Cardiac muscle cell (in vitro differentiated cells and primary cell): ENCODE results near the gene SLC6A12. TPM values are rescaled to one million over a fixed set of nuclear protein-coding genes. Genes with fewer than 3 reads are reported as not detected.

Experiments
- DNase-seq, 2 donors: peaks; one replicate each; pipeline versions ENCODE4 v3.0.0 to v3.0.0-alpha.2; 2010 to 2017; ENCODE audit warnings: low read depth in 1 of 2, low spot score in 1 of 2
- H3K27ac ChIP-seq: fragments of 200-600 bp; sonication (generic); 2 replicates; pipeline ENCODE4 v1.5.1; 2016
- H3K27me3 ChIP-seq: fragments of 200-600 bp; sonication (generic); 2 replicates; pipeline ENCODE4 v1.6.0; 2016; ENCODE audit warnings: control low read depth
- H3K36me3 ChIP-seq: fragments of 200-600 bp; sonication (generic); 2 replicates; pipeline ENCODE4 v1.5.1; 2016; ENCODE audit warnings: control low read depth
- H3K4me1 ChIP-seq: fragments of 200-600 bp; sonication (generic); 2 replicates; pipeline ENCODE4 v1.8.1; 2017; ENCODE audit warnings: low read depth, mild to moderate bottlenecking, mixed run types
- H3K4me3 ChIP-seq: fragments of 200-600 bp; sonication (generic); 2 replicates; pipeline ENCODE4 v1.5.1; 2016; ENCODE audit warnings: mild to moderate bottlenecking
- H3K9me3 ChIP-seq: fragments of 200-600 bp; sonication (generic); 2 replicates; pipeline ENCODE4 v1.5.1; 2017; ENCODE audit warnings: low read depth, mild to moderate bottlenecking, control low read depth
- polyA plus RNA-seq: library from polyadenylated mRNA; unstranded; fragments of >200 nt; fragmentation: Nextera tagmentation; extraction: Ambion mirVana; gene quantifications from 2 replicates; pipeline ENCODE4 v1.2.1, GENCODE V29; 2016
- total RNA-seq: library from RNA; depleted of rRNA; stranded (reverse); fragments of >200 nt; gene quantifications from 2 replicates; pipeline ENCODE4 v1.2.3, GENCODE V29; 2016
- TF ChIP-seq, protein P1 (sequence below): IDR thresholded peaks from 2 replicates; pipeline ENCODE4 v1.5.1; 2012; ENCODE audit warnings: low read depth, mild to moderate bottlenecking, low read length

SLC6A12 gene
- total and polyA plus RNA-seq, 2 experiments from 2014 or later = 0.24 to 0.33 TPM

DNA sequence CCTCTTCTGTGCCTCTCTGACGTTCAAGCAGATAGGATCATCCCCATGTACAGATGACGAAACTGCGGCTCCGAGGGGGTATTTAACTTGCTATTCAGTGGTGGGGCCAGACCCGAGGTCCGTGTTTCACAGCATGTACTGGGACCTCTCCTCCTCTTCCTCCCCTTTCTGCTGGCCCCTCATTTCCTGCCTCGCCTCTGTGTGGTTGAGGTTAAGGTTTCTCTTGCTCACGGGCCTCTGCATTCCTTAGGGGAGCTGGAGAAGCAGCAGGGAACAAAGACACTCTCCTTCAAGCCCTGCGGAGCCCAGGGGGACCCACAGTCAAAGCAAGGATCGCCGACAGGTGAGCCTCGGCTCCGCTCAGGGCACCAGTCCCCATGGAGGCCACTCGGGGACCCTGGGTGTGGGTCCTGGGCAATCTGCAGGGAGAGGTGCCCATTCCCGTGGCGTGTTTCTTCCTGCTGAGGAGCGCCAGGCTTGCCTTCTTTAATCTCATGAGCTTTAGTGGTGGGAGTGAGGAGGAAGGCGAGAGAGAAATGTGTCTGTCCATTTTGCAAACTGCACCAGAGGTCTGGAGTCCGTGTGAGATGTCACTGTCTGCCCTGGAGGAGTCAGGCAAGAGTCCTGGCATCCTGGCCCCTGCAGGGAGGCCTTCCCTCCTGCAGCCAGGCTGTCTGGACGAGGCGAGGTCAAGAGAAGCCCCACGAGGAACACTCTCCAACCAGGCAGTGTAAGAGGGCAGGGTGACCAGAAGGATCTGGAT, 45.0 kb downstream of the SLC6A12 start:
- peak; percentile 25 to 47 for DNase-seq
- peaks cover 12% of the 10 kb centered on the region for H3K4me1 ChIP-seq
- H3K9me3 ChIP-seq = no peaks in the 10 kb centered on the region
- H3K36me3 ChIP-seq = no peaks in the 10 kb centered on the region
- H3K27ac ChIP-seq = no peak overlapping the region
- no peak overlapping the region for H3K4me3 ChIP-seq
- TF ChIP-seq, protein P1, sequence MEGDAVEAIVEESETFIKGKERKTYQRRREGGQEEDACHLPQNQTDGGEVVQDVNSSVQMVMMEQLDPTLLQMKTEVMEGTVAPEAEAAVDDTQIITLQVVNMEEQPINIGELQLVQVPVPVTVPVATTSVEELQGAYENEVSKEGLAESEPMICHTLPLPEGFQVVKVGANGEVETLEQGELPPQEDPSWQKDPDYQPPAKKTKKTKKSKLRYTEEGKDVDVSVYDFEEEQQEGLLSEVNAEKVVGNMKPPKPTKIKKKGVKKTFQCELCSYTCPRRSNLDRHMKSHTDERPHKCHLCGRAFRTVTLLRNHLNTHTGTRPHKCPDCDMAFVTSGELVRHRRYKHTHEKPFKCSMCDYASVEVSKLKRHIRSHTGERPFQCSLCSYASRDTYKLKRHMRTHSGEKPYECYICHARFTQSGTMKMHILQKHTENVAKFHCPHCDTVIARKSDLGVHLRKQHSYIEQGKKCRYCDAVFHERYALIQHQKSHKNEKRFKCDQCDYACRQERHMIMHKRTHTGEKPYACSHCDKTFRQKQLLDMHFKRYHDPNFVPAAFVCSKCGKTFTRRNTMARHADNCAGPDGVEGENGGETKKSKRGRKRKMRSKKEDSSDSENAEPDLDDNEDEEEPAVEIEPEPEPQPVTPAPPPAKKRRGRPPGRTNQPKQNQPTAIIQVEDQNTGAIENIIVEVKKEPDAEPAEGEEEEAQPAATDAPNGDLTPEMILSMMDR = no peak
- no peaks in the 10 kb centered on the region for H3K27me3 ChIP-seq

GRCh38 chr12:167959-168600, 45.9 kb downstream of the SLC6A12 start:
- Histone ChIP-seq H3K36me3 (no peaks in the 10 kb centered on the region), H3K4me3 (no peak overlapping the region), H3K4me1 (peaks cover 12% of the 10 kb centered on the region), H3K9me3 (no peaks in the 10 kb centered on the region), H3K27ac (no peak overlapping the region), H3K27me3 (no peaks in the 10 kb centered on the region)
- DNase-seq = no peak
- TF ChIP-seq, protein P1 = no peak

GRCh38 chr12:166425-167075, 47.4 kb downstream of the SLC6A12 start:
- peaks cover 12% of the 10 kb centered on the region for H3K4me1 ChIP-seq
- H3K4me3 ChIP-seq = no peak overlapping the region
- TF ChIP-seq, protein P1 = no peak
- no peaks in the 10 kb centered on the region for H3K36me3 ChIP-seq
- H3K27me3 ChIP-seq = no peaks in the 10 kb centered on the region
- no peak overlapping the region for H3K27ac ChIP-seq
- no peaks in the 10 kb centered on the region for H3K9me3 ChIP-seq
- DNase-seq = no peak

DNA sequence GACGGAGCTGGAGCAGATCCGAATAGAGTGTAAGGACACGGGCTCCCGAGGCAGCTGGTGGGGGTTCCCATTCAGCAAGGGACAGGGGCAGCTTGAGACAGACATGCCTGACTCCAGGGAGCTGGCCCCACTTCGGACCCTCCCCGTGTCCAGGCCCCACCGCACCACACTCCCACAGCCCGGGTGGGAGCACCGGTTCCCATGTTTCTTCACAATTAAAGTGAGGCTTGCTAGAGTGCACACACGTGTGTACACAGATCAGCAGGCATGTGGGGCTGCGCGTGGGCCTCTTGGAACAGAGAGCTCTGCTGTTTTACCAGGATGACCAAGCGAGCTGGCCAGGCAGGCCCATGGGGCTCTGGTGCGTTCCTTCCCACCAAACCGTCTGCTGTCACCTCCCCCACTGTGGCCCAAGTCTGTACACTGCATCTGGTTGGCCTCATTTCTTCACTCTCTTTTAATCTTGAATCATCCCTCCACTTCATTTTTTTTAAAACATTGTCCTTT, 48.0 kb downstream of the SLC6A12 start:
- Histone ChIP-seq H3K36me3 (no peaks in the 10 kb centered on the region), H3K4me3 (no peak overlapping the region), H3K27me3 (no peaks in the 10 kb centered on the region), H3K27ac (no peak overlapping the region), H3K4me1 (peaks cover 12% of the 10 kb centered on the region), H3K9me3 (no peaks in the 10 kb centered on the region)
- no peak for DNase-seq
- TF ChIP-seq, protein P1 = no peak

- no peaks in the 10 kb centered on the region for H3K36me3 ChIP-seq
- no peak overlapping the region for H3K27ac ChIP-seq
- peaks cover 9% of the 10 kb centered on the region for H3K4me1 ChIP-seq
- TF ChIP-seq, protein P1 = no peak
- no peak overlapping the region for H3K4me3 ChIP-seq
- no peaks in the 10 kb centered on the region for H3K27me3 ChIP-seq
- no peaks in the 10 kb centered on the region for H3K9me3 ChIP-seq
- DNase-seq = no peak
Measured at GRCh38 chr12:164207-164606, 49.8 kb downstream of the SLC6A12 start.
